Keratinocyte (primary cell): ENCODE measurements around the gene UBE2E3. TPM values are rescaled to one million over a fixed set of nuclear protein-coding genes. Genes with fewer than 3 reads are reported as not detected.

Experiments
- DNase-seq: peaks from one replicate; pipeline ENCODE4 v3.0.0-alpha.2; 2011; ENCODE audit warnings: low read depth, missing footprints, low spot score
- FAIRE-seq: peaks from 2 replicates; lab custom pipeline; 2011; peaks lifted over from hg19 to GRCh38; lab: Jason Lieb, UNC
- H2AFZ ChIP-seq: 2 replicates; pipeline ENCODE4 v1.6.0; 2012; ENCODE audit warnings: low read length, control low read depth, inconsistent platforms; ENCODE audit not compliant: control insufficient read depth
- H3K27ac ChIP-seq: 2 replicates; pipeline ENCODE4 v1.5.1; 2011; ENCODE audit warnings: low read length; ENCODE audit not compliant: control insufficient read depth, insufficient read depth
- H3K27me3 ChIP-seq: 3 replicates; pipeline ENCODE4 v1.6.0; 2011; ENCODE audit warnings: low read length; ENCODE audit not compliant: control insufficient read depth, insufficient read depth; ENCODE audit errors: extremely low read depth
- H3K36me3 ChIP-seq, 2 experiments: 2 replicates in 1 of 2; 3 replicates in 1 of 2; pipeline ENCODE4 v1.5.1; 2011; ENCODE audit warnings: low read length in 2 of 2, mild to moderate bottlenecking in 1 of 2; ENCODE audit not compliant: control insufficient read depth in 2 of 2, insufficient read depth in 2 of 2; ENCODE audit errors: extremely low read depth in 1 of 2
- H3K4me1 ChIP-seq: 3 replicates; pipeline ENCODE4 v1.5.1; 2011; ENCODE audit warnings: low read length; ENCODE audit not compliant: control insufficient read depth, insufficient read depth; ENCODE audit errors: extremely low read depth
- H3K4me2 ChIP-seq: 3 replicates; pipeline ENCODE4 v1.6.0; 2011; ENCODE audit warnings: low read depth, low read length; ENCODE audit not compliant: control insufficient read depth, insufficient read depth; ENCODE audit errors: extremely low read depth
- H3K4me3 ChIP-seq, 3 experiments: fragments of 200-600 bp in 1 of 3; sonication (generic) in 1 of 3; 2 replicates in 2 of 3; 3 replicates in 1 of 3; pipeline ENCODE4 v1.5.1; 2011 to 2016; ENCODE audit warnings: low read length in 3 of 3, mild to moderate bottlenecking in 3 of 3, control low read depth in 2 of 3, inconsistent platforms in 1 of 3, low read depth in 1 of 3, mixed read lengths in 1 of 3, mixed run types in 1 of 3, moderate library complexity in 1 of 3; ENCODE audit not compliant: control insufficient read depth in 2 of 3, insufficient read depth in 2 of 3; ENCODE audit errors: extremely low read depth in 1 of 3
- H3K79me2 ChIP-seq: 2 replicates; pipeline ENCODE4 v1.6.0; 2012; ENCODE audit warnings: low read length; ENCODE audit not compliant: control insufficient read depth, insufficient read depth
- H3K9ac ChIP-seq: 3 replicates; pipeline ENCODE4 v1.6.0; 2011; ENCODE audit warnings: low read length; ENCODE audit not compliant: control insufficient read depth, insufficient read depth; ENCODE audit errors: extremely low read depth
- H3K9me1 ChIP-seq: 3 replicates; pipeline ENCODE4 v1.6.0; 2011; ENCODE audit warnings: low read length; ENCODE audit not compliant: control insufficient read depth, insufficient read depth; ENCODE audit errors: extremely low read depth
- H3K9me3 ChIP-seq: 2 replicates; pipeline ENCODE4 v1.5.1; 2012; ENCODE audit warnings: low read depth, low read length; ENCODE audit not compliant: control insufficient read depth
- H4K20me1 ChIP-seq: 3 replicates; pipeline ENCODE4 v1.6.0; 2011; ENCODE audit warnings: low read length; ENCODE audit not compliant: control insufficient read depth, insufficient read depth; ENCODE audit errors: extremely low read depth
- CTCF ChIP-seq, 3 experiments: IDR thresholded peaks in 1 of 3; conservative IDR thresholded peaks in 1 of 3; optimal IDR thresholded peaks in 1 of 3; 2 replicates in 2 of 3; 3 replicates in 1 of 3; pipeline versions ENCODE3 to v1.5.1; 2011; ENCODE audit warnings: low read length in 3 of 3, mild to moderate bottlenecking in 3 of 3, moderate library complexity in 2 of 3, control low read depth in 1 of 3, inconsistent platforms in 1 of 3; ENCODE audit not compliant: insufficient read depth in 2 of 3; ENCODE audit errors: extremely low read depth in 1 of 3
- EZH2 ChIP-seq: IDR thresholded peaks from one replicate; pipeline ENCODE4 v1.6.1; 2012; ENCODE audit warnings: inconsistent platforms, mild to moderate bottlenecking, low read length, moderate library complexity
- dilution Hi-C: fragments of 300-500 bp; cut with MboI; formaldehyde crosslinking; loops from one replicate; pipeline ENCODE4 v1.7.0; 2020; ENCODE audit warnings: low sequenced_read_pairs; ENCODE audit not compliant: extremely low pct_ligation_motif_present
- polyA plus RNA-seq, 5 experiments: library from polyadenylated mRNA; depleted of rRNA in 3 of 5; stranded (reverse) in 3 of 5; stranded (forward) in 1 of 5; unstranded in 1 of 5; fragments of >200 nt; gene quantifications; 1 replicate in 1 of 5; 2 replicates in 3 of 5; 3 replicates in 1 of 5; pipeline versions ENCODE4 v1.2.1 to v1.2.3, GENCODE V29; 2011 to 2012; ENCODE audit warnings: missing spikeins in 2 of 5, low read depth in 1 of 5, low replicate concordance in 1 of 5

UBE2E3 gene
- polyA plus RNA-seq, 1 donor (not counting 4 experiments of a cell fraction or from before 2014, with no cell fraction given): 91.1 TPM

- dilution Hi-C loops: no loop called here
- Histone ChIP-seq H3K27ac (no peak overlapping the region), H3K9ac (no peak overlapping the region), H4K20me1 (no peaks in the 10 kb centered on the region), H3K4me2 (no peak overlapping the region), H3K9me1 (no peaks in the 10 kb centered on the region), H3K4me3 (no peak overlapping the region), H3K9me3 (no peaks in the 10 kb centered on the region), H3K79me2 (peaks cover 63% of the 10 kb centered on the region), H3K36me3 (no peaks in the 10 kb centered on the region), H3K27me3 (no peaks in the 10 kb centered on the region), H3K4me1 (no peaks in the 10 kb centered on the region), H2AFZ (no peak overlapping the region)
- DNase-seq (no peak), FAIRE-seq (peak; percentile 29)
- TF ChIP-seq CTCF (optimal IDR thresholded peaks at IDR 0.05 in 1 of 3, IDR thresholded peaks at IDR 0.05 in 1 of 3, conservative IDR thresholded peaks at IDR 0.05 in 1 of 3; ENCODE audit: extremely low read depth in 1 of 3, insufficient read depth in 2 of 3, low read length in 3 of 3): no peak
- TF ChIP-seq EZH2: no peak
These were observed 24.4 kb downstream of the UBE2E3 start for GRCh38 chr2:181004647-181005325.

DNA sequence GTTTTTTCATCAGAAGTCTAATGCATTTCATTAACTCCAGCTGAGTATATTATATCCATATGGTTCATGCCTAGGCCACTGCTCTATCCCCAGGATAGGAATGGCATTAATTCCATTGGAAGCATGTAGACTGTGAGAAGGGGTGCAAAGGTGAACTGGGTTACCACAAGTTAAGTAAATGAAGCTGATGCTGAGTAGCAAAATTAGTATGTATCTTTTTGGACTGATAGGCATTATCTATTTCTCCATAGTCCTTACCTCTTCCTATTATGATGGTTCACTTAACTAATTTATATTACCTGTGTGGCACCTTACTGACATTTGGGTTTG, 24.9 kb downstream of the UBE2E3 start:
- no peak overlapping the region for H3K4me2 ChIP-seq
- no peaks in the 10 kb centered on the region for H4K20me1 ChIP-seq
- dilution Hi-C loops: no loop called here
- H3K9me3 ChIP-seq: no peaks in the 10 kb centered on the region
- H2AFZ ChIP-seq: no peak overlapping the region
- no peaks in the 10 kb centered on the region for H3K4me1 ChIP-seq
- H3K36me3 ChIP-seq: no peaks in the 10 kb centered on the region
- TF ChIP-seq CTCF (optimal IDR thresholded peaks at IDR 0.05 in 1 of 3, IDR thresholded peaks at IDR 0.05 in 1 of 3, conservative IDR thresholded peaks at IDR 0.05 in 1 of 3; ENCODE audit: extremely low read depth in 1 of 3, insufficient read depth in 2 of 3, low read length in 3 of 3) (no peak), EZH2 (no peak)
- no peaks in the 10 kb centered on the region for H3K9me1 ChIP-seq
- H3K27me3 ChIP-seq: no peaks in the 10 kb centered on the region
- no peak overlapping the region for H3K9ac ChIP-seq
- no peak overlapping the region for H3K4me3 ChIP-seq
- H3K79me2 ChIP-seq: peaks cover 66% of the 10 kb centered on the region
- FAIRE-seq: no peak
- no peak for DNase-seq
- no peak overlapping the region for H3K27ac ChIP-seq
